Dedifferentiated amniotic fluid mesenchymal stem cell (primary cell): ENCODE data around the gene TENM4.
"Not testable (repeated sequence)": the region's sequence is repeated elsewhere in the genome, so short reads cannot be mapped to it uniquely, and the experiment has no call there.

Experiments
- DNase-seq: peaks from one replicate; pipeline ENCODE4 v3.0.0-alpha.2; 2016; ENCODE audit errors: extremely low spot score

Gene TENM4

DNA sequence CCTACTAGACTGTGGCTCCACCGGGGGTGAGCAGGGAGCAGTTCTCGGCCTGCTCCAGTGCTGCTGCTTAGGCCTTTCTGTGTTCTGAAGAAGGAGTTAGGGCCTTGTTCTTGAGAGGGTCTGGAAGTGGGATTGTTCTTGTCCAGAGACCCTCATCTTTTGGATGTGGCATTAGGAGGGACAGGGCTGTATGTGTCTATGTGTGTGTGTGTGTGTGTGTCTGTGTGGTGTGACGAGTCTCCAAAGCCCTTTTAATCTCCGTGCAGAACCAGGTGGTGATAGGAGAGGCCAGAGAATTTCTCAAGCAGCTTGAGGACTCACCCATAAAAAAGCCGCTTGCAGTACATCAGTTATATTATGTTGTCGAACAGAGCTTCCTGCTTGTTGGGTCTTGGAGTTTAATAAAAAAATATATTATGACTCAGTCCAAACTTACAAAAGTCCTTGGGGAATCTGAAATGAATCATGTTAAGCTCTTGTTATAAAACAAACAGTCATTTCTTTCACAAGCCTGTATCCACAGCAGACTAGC lies 196.5 kb downstream of the TENM4 start:
- DNase-seq, result peak; percentile 90

- DNase-seq, result no peak
Observed at GRCh38 chr11:79243422-79244210, 197.2 kb downstream of the TENM4 start.

DNA sequence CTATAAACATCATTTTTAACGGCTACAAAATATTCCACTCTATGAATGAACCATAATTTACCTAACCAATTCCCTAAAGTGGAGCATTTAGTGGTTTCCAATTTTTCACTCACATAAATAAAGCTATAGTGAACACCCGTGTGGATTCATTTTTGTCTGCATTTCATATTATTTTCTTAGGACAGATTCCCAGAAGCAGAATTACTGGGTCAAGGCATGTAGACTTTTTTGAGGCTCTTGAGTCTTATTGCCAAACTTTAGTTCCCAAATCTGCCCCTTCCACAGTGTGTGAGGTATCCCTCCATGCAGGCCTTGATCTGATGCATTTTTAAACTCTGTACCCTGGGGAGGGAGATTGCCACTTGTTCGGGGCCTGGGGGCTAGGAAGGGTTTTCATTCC lies 198.2 kb downstream of the TENM4 start:
- no peak for DNase-seq

GRCh38 chr11:79241852-79242241 lies 199.0 kb downstream of the TENM4 start:
- DNase-seq, result no peak

DNA sequence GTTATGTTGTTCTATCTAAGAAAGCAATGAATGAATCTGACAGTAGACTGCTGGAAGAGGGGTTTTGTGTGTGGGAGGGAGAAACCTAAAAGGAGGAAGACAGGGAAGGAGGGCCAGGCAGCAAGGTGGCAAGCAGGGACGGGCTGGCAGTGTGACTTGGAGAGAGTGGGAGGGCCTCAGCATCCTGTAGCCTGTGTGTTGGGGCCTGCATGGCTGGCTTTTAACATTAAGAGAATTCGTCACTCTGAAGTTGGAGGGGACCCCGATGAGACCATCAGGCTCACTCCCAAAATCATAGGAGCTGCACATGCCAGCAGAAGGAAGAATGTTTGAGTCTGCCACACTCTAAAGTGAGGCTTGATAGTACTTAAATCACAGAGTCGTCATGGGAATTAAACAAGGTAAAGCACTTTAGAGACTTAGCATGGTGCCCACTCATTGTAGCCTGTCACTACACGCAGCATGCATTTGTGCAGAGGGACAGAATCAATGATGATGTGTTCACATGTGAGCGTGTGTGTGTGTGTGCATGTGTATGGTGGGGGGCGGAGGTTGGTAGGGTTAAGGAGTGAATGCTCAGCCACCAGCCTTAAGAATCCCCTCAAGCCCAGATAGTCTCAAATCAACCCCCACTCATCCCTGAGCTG lies 199.5 kb downstream of the TENM4 start:
- no peak for DNase-seq

DNA sequence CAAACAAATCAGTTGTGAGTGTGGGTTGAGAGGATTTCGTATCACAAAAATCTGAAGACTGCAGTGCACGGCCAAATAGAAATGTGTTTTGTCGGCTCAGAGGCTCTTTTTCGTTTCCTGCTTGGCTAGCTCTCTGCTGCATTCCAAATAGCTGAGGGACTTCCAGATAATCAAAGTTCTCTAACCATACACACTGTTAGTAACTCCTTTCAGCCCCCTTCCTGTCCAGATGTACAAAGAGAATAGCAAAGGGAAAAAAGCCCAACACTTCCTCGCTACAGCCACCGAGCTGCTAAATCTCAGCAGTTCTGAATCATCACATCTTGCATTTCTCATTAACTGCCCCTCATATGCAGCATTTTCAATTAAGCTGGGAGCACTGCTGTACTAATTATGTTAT lies 203.1 kb downstream of the TENM4 start:
- DNase-seq, result peak; percentile 60

DNA sequence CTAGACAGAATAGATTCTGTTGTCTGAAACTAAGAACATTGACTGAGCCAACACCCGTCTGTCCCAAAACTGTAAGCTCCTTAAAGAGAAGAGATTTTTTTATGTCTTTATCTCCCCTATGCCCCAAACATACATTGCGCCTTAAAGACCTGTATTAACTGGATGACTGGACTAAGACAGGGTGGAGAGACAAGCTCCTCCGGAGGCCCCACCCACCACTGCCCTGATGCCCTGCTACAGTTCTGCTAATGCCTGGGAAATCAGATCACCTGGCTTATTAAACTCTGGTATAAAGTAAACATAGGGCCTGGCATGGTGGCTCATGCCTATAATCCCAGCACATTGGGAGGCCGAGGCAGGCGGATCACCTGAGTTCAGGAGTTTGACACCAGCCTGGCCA lies 203.7 kb downstream of the TENM4 start:
- DNase-seq, result no peak

DNA sequence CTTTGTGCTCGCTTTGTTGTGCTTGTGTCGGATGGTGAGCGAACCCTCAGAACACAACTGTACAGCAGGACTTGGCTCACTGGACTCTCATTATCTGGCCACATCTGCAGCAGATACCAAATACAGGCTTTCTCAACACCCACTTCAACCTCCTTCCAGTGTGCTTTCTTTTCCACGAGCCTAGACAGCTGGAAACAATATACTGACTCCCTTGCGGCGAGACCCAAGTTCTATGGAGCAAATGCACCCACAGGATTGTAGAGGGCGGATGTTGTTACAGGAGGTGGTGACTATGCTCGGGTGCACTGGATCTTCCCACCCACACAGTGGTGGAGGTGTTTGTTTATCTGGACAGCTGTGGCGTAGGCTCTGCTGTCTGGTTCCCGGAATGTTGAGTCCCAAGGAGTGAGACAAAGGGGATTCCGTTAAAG lies 204.3 kb downstream of the TENM4 start:
- peak; percentile 65 for DNase-seq

- no peak for DNase-seq
Observed at GRCh38 chr11:79235696-79236095, 205.1 kb downstream of the TENM4 start.

DNA sequence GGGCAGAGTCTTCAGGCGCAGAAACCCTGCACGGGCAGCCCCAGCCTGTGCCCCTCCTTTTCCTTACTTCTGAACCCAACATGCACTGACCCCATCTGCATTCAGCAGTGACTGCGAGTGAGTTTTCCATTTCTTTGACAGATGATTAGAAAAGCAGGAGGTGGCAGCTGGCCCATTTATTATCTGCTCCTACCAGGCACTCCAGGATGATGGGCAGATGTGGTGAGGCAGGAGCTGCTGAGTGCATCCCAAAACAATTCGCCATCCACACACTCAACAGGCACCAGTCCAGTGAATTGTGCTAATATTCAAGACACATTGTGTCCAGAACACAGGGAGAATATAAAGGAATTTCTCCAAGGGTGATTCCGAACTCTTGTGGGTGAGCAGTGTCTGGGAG lies 208.5 kb downstream of the TENM4 start:
- no peak for DNase-seq

DNA sequence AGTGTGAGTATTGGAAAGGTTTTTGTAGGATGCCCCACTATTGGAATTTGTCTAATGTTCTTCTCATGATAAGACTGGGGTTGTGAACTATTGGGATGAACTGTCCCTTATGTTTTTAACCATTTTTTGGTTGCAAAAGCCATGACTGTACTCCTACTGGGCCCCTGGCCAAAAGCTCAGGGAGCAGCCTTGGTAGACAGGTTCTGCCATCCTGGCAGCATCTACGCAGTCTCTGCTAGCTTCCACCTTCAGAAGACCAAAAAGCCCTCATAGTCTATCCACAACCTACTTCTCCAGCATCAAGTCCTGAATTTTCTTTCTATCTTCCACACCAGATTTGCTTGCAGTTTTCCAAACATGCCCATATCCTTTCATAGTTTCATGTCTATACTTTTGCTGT lies 211.8 kb downstream of the TENM4 start:
- no peak for DNase-seq

GRCh38 chr11:79227767-79228755 lies 212.8 kb downstream of the TENM4 start:
- DNase-seq, result no peak

GRCh38 chr11:79227308-79227707 lies 213.5 kb downstream of the TENM4 start:
- no peak for DNase-seq

DNA sequence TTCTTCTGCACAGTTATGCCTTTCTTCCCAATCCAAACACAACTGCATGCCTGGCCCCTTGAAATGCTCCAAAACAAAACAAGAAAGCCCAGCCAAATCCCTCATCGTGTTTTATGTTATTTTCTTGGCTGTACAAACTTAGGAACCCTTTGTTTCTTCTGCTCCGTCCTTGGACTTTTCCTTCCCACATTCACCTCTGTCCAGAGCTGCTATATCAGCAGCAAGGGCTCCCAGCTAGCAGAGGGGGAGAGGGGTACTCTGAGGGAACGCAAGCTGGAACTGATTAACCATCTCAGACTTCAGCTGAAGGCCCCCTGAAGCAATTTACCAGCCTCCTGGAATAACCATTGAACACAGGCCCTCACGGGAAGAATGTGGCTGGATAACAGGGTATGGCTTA lies 214.7 kb downstream of the TENM4 start:
- DNase-seq, result no peak

DNA sequence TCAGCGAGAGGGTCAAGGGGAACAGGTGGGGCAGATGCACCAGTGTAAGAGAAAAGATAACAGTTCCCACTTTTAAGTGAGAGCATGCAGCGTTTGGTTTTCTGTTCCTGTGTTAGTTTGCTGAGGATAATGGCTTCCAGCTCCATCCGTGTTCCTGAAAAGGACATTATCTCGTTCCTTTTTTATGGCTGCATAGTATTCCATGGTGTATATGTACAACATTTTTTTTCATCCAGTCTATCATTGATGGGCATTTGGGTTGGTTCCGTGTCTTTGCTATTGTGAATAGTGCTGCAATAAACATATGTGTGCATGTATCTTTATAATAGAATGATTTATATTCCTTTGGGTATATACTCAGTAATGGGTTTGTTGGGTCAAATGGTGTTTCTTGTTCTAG lies 218.7 kb downstream of the TENM4 start:
- not testable (repeated sequence) for DNase-seq

- DNase-seq, result no peak
Observed at GRCh38 chr11:79221444-79222130, 219.2 kb downstream of the TENM4 start.

DNA sequence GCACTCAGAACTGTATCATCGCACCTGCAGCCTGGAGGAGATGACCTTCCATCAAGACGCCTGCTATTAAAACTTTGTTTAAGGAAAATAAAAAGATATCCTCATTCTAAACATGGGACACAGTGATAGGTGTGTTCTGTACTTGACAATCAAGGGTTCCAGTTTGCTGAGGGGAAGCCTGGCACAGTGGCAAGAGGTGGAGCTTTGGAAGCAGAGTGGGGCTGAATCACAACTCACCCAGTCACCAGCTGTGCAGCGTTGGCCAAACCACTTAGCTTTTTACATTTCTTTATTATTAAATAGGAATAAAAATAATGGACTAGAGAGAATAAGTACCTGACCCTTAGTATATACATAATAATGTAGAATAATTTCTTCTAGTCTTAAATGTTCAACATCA lies 220.7 kb downstream of the TENM4 start:
- no peak for DNase-seq

- no peak for DNase-seq
Observed at GRCh38 chr11:79219186-79220045, 221.4 kb downstream of the TENM4 start.

DNA sequence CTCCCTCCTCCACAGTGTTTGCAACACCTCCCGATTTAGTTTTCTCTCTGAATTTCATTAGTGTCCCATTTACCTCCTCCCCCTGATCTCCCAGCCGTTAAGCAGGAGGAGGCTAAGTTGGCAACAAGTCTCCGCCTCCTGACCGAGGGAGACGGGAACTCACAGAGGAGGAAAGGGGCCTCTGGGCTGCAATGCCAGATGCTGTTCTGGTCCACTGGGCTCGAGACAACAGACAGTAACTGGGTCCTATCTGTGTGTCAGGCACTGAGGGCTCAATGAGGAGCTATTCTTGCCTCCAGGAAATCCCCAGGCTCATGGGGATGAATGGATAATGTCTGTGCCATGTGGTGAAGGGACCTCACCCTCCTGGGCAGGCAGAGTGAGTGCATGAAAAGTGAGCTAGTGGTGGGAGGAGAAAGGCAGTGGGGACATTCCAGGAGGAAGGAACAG lies 228.1 kb downstream of the TENM4 start:
- no peak for DNase-seq

DNA sequence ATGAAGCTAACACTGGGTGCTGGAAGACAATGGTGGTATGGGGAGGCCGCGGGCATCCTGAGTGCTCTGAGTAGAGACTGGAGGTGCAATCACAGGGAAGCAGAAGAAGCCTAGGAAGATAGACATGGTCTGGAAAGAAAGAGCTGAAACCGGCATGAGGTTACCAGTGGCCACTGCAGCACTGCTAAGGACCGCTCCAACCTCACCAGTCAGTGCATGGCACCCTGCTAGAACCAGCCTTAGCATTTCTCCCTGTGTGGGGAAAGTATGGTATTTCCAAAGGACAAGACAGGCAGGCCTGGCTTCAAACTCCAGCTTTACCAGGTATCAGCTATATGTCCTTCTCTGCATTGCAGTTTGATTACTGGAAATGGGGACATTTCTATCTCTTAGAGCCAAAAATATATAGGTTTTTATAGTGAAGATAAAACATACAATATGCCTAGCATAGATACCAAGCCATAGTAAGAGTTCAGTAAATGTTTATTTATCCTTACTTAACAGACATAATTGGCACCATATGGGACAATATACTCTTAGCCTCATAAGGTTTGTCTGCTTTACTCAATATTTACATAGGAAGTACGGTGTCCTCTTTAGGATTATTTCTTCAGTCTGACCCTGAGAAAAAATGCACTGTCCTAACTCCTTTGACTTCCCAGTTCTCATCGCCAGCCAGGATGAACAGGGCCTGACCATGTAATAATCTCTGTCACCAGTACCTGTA lies 231.1 kb downstream of the TENM4 start:
- no peak for DNase-seq
